ENCODE results near the gene GAS7.

Gene GAS7

DNA sequence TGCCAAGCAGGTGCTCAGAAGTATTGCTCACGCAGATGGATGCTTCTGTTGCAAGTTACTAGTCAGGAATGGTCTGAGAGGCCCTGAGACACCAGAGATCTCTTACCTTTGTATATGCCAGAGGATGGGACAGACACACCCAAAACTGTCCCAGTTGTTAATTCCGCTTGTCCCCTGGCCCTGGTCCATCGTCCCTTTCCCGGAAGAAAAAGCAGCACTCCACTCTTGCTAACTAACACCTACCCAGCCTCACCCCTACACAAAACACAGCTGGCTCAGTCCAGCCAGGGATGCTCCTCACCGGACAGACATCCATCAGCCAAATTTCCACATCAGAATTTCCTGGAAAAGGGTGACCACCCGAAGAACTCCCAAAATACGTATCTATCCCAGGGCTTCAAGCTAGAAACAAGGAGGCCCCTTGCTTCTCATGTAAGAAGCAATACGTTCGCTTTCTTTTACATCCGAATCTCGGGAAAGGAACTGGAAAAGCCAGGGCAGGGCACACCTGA lies 2.0 kb downstream of the GAS7 start:
- TF ChIP-seq, protein P1, sequence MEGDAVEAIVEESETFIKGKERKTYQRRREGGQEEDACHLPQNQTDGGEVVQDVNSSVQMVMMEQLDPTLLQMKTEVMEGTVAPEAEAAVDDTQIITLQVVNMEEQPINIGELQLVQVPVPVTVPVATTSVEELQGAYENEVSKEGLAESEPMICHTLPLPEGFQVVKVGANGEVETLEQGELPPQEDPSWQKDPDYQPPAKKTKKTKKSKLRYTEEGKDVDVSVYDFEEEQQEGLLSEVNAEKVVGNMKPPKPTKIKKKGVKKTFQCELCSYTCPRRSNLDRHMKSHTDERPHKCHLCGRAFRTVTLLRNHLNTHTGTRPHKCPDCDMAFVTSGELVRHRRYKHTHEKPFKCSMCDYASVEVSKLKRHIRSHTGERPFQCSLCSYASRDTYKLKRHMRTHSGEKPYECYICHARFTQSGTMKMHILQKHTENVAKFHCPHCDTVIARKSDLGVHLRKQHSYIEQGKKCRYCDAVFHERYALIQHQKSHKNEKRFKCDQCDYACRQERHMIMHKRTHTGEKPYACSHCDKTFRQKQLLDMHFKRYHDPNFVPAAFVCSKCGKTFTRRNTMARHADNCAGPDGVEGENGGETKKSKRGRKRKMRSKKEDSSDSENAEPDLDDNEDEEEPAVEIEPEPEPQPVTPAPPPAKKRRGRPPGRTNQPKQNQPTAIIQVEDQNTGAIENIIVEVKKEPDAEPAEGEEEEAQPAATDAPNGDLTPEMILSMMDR (IDR thresholded peaks at IDR 0.05; ENCODE audit: low read depth, low read length, missing control alignments): no peak
- H3K4me3 ChIP-seq (ENCODE audit: low read depth, low read length): no peak overlapping the region
- no peak for DNase-seq (ENCODE audit: low read depth)

DNA sequence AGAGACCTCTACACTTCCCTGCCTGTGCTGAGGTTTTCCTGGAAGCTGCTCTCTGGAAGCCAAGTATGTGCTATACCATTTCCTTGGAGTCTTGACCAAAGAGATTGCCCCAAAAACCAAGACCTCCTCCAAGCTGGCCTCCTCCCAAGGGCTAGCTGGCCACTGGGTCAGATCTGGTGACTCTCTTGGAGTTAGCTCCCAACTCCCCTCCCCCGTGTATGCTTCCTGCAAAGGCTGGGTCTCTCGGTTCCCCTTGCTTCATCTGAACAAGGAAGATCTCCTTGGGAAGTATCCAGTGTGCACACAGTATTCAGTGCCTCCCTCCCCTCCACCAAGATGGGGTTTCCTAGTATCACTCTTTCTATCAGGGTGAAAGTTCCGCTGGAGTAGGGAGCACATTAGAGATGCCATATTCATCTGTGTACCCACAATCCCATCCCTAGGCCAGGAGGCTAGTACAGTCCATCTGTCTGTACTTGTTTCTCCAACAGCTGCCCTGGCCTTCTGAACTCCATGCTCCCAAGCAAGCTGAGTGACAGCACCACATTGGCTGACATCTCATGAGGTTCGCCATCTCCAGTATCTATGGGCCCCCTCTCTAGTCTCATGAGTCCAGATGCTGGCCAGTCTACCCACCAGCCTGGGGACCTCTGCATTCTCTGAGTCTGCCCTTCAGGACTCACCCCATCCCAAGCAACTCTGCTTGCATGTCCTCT lies 3.2 kb downstream of the GAS7 start:
- DNase-seq (ENCODE audit: low read depth): no peak
- TF ChIP-seq, protein P1 (IDR thresholded peaks at IDR 0.05; ENCODE audit: low read depth, low read length, missing control alignments): no peak

DNA sequence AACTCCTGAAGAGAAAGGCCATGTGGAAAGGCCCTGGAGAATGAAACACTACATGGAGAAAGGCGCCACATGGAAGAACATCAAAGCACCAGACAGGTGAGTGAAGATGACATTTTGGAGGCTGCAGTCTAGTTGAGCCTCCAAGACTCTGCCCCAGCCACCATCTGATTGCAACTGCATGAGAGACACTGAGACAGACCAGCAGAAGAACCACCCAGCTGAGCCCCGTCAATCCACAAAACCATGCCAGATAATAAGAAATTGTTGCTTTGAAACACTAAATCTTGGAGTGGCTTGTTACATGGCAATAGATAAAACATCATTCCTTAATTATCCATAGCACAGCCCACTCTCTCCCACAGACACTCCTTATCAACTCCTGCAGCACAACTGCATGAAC lies 4.8 kb downstream of the GAS7 start:
- no peak overlapping the region for H3K4me3 ChIP-seq (ENCODE audit: low read depth, low read length)
- TF ChIP-seq, protein P1 (IDR thresholded peaks at IDR 0.05; ENCODE audit: low read depth, low read length, missing control alignments): no peak
- no peak for DNase-seq (ENCODE audit: low read depth)

More for the DNA sequence above, 3.2 kb downstream of the GAS7 start:
- no peak overlapping the region for H3K4me3 ChIP-seq (ENCODE audit: low read depth, low read length)

DNA sequence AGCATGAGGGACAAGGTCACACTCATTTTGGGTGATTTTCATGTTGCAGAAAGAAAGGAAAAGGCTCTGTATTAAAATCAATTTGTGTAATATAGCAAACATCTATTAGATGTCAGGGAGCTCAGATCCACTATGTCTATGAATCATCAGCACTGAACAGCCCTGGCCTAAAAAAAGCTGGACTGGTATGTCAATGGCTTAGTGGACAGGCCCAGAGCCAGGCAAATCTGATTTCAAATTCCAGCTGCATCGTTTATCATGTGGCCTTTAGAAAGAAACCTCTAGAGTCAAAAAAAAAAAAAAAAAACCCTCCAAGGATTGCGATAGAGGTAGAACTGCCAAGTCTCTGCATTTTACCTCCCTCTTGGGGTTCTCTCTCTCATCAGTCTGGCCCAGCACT lies 5.4 kb downstream of the GAS7 start:
- H3K4me3 ChIP-seq (ENCODE audit: low read depth, low read length): no peak overlapping the region
- TF ChIP-seq, protein P1 (IDR thresholded peaks at IDR 0.05; ENCODE audit: low read depth, low read length, missing control alignments): no peak
- no peak for DNase-seq (ENCODE audit: low read depth)

DNA sequence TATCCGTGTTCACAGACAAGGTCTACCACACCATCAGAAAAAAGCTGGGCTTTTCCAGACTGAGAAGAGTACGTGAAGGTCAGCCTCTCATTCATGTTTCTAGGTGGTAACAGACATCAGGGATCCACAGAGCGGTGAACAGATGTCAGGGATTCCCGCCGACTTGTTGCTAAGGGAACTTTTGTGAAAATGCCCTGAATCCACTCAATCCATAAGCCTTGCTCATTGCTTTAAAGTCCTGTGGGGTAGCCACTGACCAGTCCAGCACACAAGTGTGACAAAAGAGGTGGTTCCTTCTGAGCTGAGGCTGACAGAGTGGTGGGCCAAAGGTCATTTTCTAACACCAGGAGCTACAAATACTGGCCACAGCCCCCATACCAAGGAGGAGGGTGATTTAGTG lies 5.9 kb downstream of the GAS7 start:
- TF ChIP-seq, protein P1 (IDR thresholded peaks at IDR 0.05; ENCODE audit: low read depth, low read length, missing control alignments): no peak
- no peak overlapping the region for H3K4me3 ChIP-seq (ENCODE audit: low read depth, low read length)
- DNase-seq (ENCODE audit: low read depth): no peak

DNA sequence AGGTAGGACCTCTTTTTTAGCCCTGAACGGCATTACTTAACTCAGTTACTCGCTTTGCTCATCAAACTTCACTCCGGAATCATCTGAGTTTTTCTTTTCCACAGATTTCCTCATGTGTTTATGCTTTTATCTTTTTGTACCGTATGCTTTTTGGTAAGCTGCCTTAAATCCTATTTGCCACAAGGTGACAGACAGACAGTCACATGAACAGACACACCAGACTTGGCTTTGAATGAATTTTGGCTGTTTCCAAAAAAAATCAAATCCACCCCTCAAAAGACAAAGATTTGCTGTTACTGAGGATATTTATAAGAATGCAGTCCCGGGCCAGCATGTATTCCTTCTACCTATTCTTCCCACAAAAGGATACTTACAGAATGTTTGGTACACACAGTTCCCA lies 10.9 kb downstream of the GAS7 start:
- DNase-seq (ENCODE audit: low read depth): no peak
- no peak overlapping the region for H3K4me3 ChIP-seq (ENCODE audit: low read depth, low read length)
- TF ChIP-seq, protein P1 (IDR thresholded peaks at IDR 0.05; ENCODE audit: low read depth, low read length, missing control alignments): no peak

All from GM12864 (cell line).